IMR-90 (cell line): Measurements from ENCODE around the gene FOXP1. TPM values are rescaled to one million over a fixed set of nuclear protein-coding genes. Genes with fewer than 3 reads are reported as not detected.

Source experiments
- ATAC-seq: fragments of 200-7000 bp; cut with Tn5 transposase; 2 replicates; pipeline ENCODE4 v1.9.1; 2020; ENCODE audit warnings: low read depth, mild to moderate bottlenecking, moderate library complexity
- BruUV-seq: library from RNA; stranded (reverse); fragments of 400-500 nt; replicated peaks from 2 replicates; lab custom pipeline; 2021; lab: Mats Ljungman, UMichigan
- CTCF ChIA-PET: fragments of 300-600 bp; formaldehyde crosslinking; extraction: SDS; loops from one replicate; lab custom pipeline; 2021; ENCODE audit warnings: antibody characterized with exemption; lab: Yijun Ruan, JAX
- POLR2A ChIA-PET: fragments of 300-600 bp; sonication (Branson Sonifier 250); formaldehyde crosslinking; loops from one replicate; lab custom pipeline; 2022; ENCODE audit warnings: antibody characterized with exemption; ENCODE audit not compliant: unreplicated experiment; lab: Charles Lee
- DNase-seq: peaks from one replicate; pipeline ENCODE4 v3.0.0; 2013
- H2AFZ ChIP-seq: replicated peaks from 2 replicates; pipeline ENCODE3; 2013; ENCODE audit warnings: low read length, mild to moderate bottlenecking; ENCODE audit not compliant: poor library complexity
- H2AK5ac ChIP-seq: 2 replicates; pipeline ENCODE4 v1.6.1; 2013; ENCODE audit warnings: low read depth, low read length, inconsistent platforms
- H2AK9ac ChIP-seq: replicated peaks from 2 replicates; pipeline ENCODE3; 2013; ENCODE audit warnings: mild to moderate bottlenecking, low read depth, low read length, moderate library complexity; ENCODE audit not compliant: poor library complexity
- H2BK120ac ChIP-seq: 2 replicates; pipeline ENCODE4 v1.6.1; 2013; ENCODE audit warnings: low read depth, low read length, inconsistent platforms
- H2BK15ac ChIP-seq: 3 replicates; pipeline ENCODE4 v1.6.1; 2013; ENCODE audit warnings: low read depth, low read length, inconsistent platforms
- H2BK20ac ChIP-seq: 2 replicates; pipeline ENCODE4 v1.6.1; 2013; ENCODE audit warnings: low read depth, mild to moderate bottlenecking, inconsistent platforms, low read length, moderate library complexity
- H2BK5ac ChIP-seq: 2 replicates; pipeline ENCODE4 v1.6.1; 2013; ENCODE audit warnings: mild to moderate bottlenecking, low read depth, low read length, inconsistent platforms; ENCODE audit not compliant: poor library complexity, severe bottlenecking
- H3K14ac ChIP-seq: replicated peaks from 2 replicates; pipeline ENCODE4 v1.6.1; 2013; ENCODE audit warnings: low read depth, low read length, inconsistent platforms
- H3K18ac ChIP-seq: 2 replicates; pipeline ENCODE4 v1.6.1; 2013; ENCODE audit warnings: low read depth, low read length, control low read depth
- H3K23ac ChIP-seq: 2 replicates; pipeline ENCODE4 v1.6.1; 2013; ENCODE audit warnings: low read depth, low read length, inconsistent platforms
- H3K27ac ChIP-seq: 2 replicates; pipeline ENCODE4 v1.5.1; 2013; ENCODE audit warnings: mild to moderate bottlenecking, control low read depth, low read length; ENCODE audit not compliant: insufficient read depth
- H3K27me3 ChIP-seq: 2 replicates; pipeline ENCODE4 v1.6.1; 2013; ENCODE audit warnings: low read length; ENCODE audit not compliant: control insufficient read depth, insufficient read depth
- H3K36me3 ChIP-seq: 2 replicates; pipeline ENCODE4 v1.6.1; 2013; ENCODE audit warnings: low read length, mixed read lengths; ENCODE audit not compliant: control insufficient read depth, insufficient read depth
- H3K4ac ChIP-seq: 2 replicates; pipeline ENCODE4 v1.6.1; 2013; ENCODE audit warnings: low read depth, low read length, inconsistent platforms
- H3K4me1 ChIP-seq: 2 replicates; pipeline ENCODE4 v1.6.1; 2013; ENCODE audit warnings: low read length, mixed read lengths; ENCODE audit not compliant: control insufficient read depth, insufficient read depth
- H3K4me2 ChIP-seq: 2 replicates; pipeline ENCODE4 v1.6.1; 2013; ENCODE audit warnings: low read depth, mild to moderate bottlenecking, control low read depth, low read length, moderate library complexity
- H3K4me3 ChIP-seq: 2 replicates; pipeline ENCODE4 v1.5.1; 2013; ENCODE audit warnings: low read depth, mild to moderate bottlenecking, control low read depth, low read length, moderate library complexity; ENCODE audit not compliant: insufficient read depth
- H3K56ac ChIP-seq: 2 replicates; pipeline ENCODE4 v1.6.1; 2013; ENCODE audit warnings: low read length, inconsistent platforms; ENCODE audit not compliant: insufficient read depth; ENCODE audit errors: extremely low read depth
- H3K79me1 ChIP-seq, 2 experiments: 2 replicates each; pipeline ENCODE4 v1.6.1; 2013; ENCODE audit warnings: low read length in 2 of 2, inconsistent platforms in 1 of 2, low read depth in 1 of 2
- H3K9ac ChIP-seq: 2 replicates; pipeline ENCODE4 v1.6.1; 2013; ENCODE audit warnings: low read depth, low read length, control low read depth
- H3K9me1 ChIP-seq: 2 replicates; pipeline ENCODE4 v1.6.1; 2013; ENCODE audit warnings: low read length, inconsistent platforms; ENCODE audit not compliant: insufficient read depth
- H3K9me3 ChIP-seq: 2 replicates; pipeline ENCODE4 v1.6.1; 2013; ENCODE audit warnings: low read length; ENCODE audit not compliant: control insufficient read depth, insufficient read depth
- H4K20me1 ChIP-seq: 2 replicates; pipeline ENCODE4 v1.6.1; 2013; ENCODE audit warnings: low read length, inconsistent platforms; ENCODE audit not compliant: insufficient read depth
- H4K5ac ChIP-seq: 2 replicates; pipeline ENCODE4 v1.6.1; 2013; ENCODE audit warnings: mild to moderate bottlenecking, low read depth, low read length, control low read depth
- H4K8ac ChIP-seq, 2 experiments: 2 replicates each; pipeline ENCODE4 v1.6.1; 2013; ENCODE audit warnings: low read depth in 2 of 2, low read length in 2 of 2, control low read depth in 1 of 2, inconsistent platforms in 1 of 2
- H4K91ac ChIP-seq: 2 replicates; pipeline ENCODE4 v1.6.1; 2013; ENCODE audit warnings: low read depth, low read length, inconsistent platforms; ENCODE audit not compliant: insufficient read depth
- BHLHE40 ChIP-seq: fragments of 150-350 bp; IDR thresholded peaks from 2 replicates; pipeline ENCODE4 v1.6.1; 2016; ENCODE audit warnings: mild to moderate bottlenecking, low read depth, low read length
- CHD1 ChIP-seq: IDR thresholded peaks from 2 replicates; pipeline ENCODE4 v1.6.1; 2012; ENCODE audit warnings: low read depth, low read length, improper control_type of control experiment
- FOS ChIP-seq: fragments of 150-350 bp; IDR thresholded peaks from 2 replicates; pipeline ENCODE4 v1.6.1; 2016; ENCODE audit warnings: low read depth, low read length
- MAFK ChIP-seq: IDR thresholded peaks from 2 replicates; pipeline ENCODE4 v1.6.1; 2012; ENCODE audit warnings: low read depth, low read length, improper control_type of control experiment
- MAZ ChIP-seq: IDR thresholded peaks from 2 replicates; pipeline ENCODE4 v1.6.1; 2012; ENCODE audit warnings: low read depth, mild to moderate bottlenecking, low read length, improper control_type of control experiment, moderate library complexity, borderline replicate concordance
- POLR2A ChIP-seq: IDR thresholded peaks from 2 replicates; pipeline ENCODE4 v1.6.1; 2012; ENCODE audit warnings: mild to moderate bottlenecking, low read depth, low read length
- RAD21 ChIP-seq: IDR thresholded peaks from 2 replicates; pipeline ENCODE4 v1.6.1; 2012; ENCODE audit warnings: low read length, improper control_type of control experiment
- RCOR1 ChIP-seq: IDR thresholded peaks from 2 replicates; pipeline ENCODE4 v1.6.1; 2012; ENCODE audit warnings: mild to moderate bottlenecking, low read length, improper control_type of control experiment; ENCODE audit not compliant: insufficient replicate concordance
- RFX5 ChIP-seq: IDR thresholded peaks from 2 replicates; pipeline ENCODE4 v1.8.0; 2012; ENCODE audit warnings: low read depth, mild to moderate bottlenecking, low read length, moderate library complexity
- SMC3 ChIP-seq: fragments of 150-350 bp; IDR thresholded peaks from 2 replicates; pipeline ENCODE4 v1.6.1; 2016; ENCODE audit warnings: low read depth, mild to moderate bottlenecking, antibody characterized with exemption, low read length, moderate library complexity
- USF2 ChIP-seq: fragments of 150-350 bp; IDR thresholded peaks from 2 replicates; pipeline ENCODE4 v1.6.1; 2017; ENCODE audit warnings: mild to moderate bottlenecking, antibody characterized with exemption, low read length, low read depth
- WGBS, 2 experiments: methylation state at CpG; one replicate each; pipeline versions ENCODE4 v1.1.5 to v1.1.7; 2013; ENCODE audit warnings: missing lambda C conversion rate in 2 of 2; ENCODE audit not compliant: insufficient read length in 1 of 2; ENCODE audit errors: extremely low coverage in 2 of 2; 5-methylcytosine and 5-hydroxymethylcytosine counted together
- dilution Hi-C: fragments of 300-500 bp; cut with HindIII; formaldehyde crosslinking; loops from one replicate; pipeline ENCODE4 v1.14.3; 2018; ENCODE audit warnings: low sequenced_read_pairs; ENCODE audit not compliant: unreplicated experiment
- in situ Hi-C: fragments of 300-500 bp; cut with MboI; formaldehyde crosslinking; loops from 3 replicates; pipeline ENCODE4 v1.14.3; 2019; ENCODE audit warnings: low sequenced_read_pairs, inconsistent platforms, mixed read lengths
- intact Hi-C: fragments of 100-400 bp; cut with micrococcal nuclease; formaldehyde crosslinking; loops from 2 replicates; pipeline ENCODE4 v1.10.0; 2022
- polyA plus RNA-seq, 3 experiments: library from polyadenylated mRNA; depleted of rRNA; stranded (reverse); fragments of >200 nt; gene quantifications; 2 replicates each; pipeline ENCODE4 v1.2.3, GENCODE V29; 2012; ENCODE audit warnings: low replicate concordance in 1 of 3
- total RNA-seq: library from RNA; depleted of rRNA; stranded (reverse); fragments of >200 nt; gene quantifications from 2 replicates; pipeline ENCODE4 v1.2.3, GENCODE V29; 2012
- TF ChIP-seq, protein P1 (sequence below): conservative IDR thresholded peaks from 2 replicates; pipeline ENCODE4 v1.5.1; 2012; ENCODE audit warnings: mild to moderate bottlenecking, low read depth, low read length, improper control_type of control experiment

Gene FOXP1
- total and polyA plus RNA-seq, 2 of the 4 experiments (the other 2 are of a cell fraction): 37.0 to 132 TPM

GRCh38 chr3:71570546-71570945 lies 13.0 kb downstream of the FOXP1 start:
- Histone ChIP-seq H2BK120ac (no peak overlapping the region), H3K18ac (no peak overlapping the region; the same call in 1 of the 2 replicates), H3K56ac (no peak overlapping the region), H3K36me3 (peaks cover 7% of the 10 kb centered on the region; the same call in 1 of the 2 replicates), H4K5ac (no peak overlapping the region), H2BK5ac (no peak overlapping the region), H2AK9ac (no peak overlapping the region), H3K27ac (no peak overlapping the region), H3K9me3 (no peaks in the 10 kb centered on the region), H3K79me1 (peaks cover 12 to 48% of the 10 kb centered on the region in 2 experiments; a peak in 3 of 4 replicates), H3K27me3 (no peaks in the 10 kb centered on the region), H3K4ac (no peak overlapping the region), H4K20me1 (no peaks in the 10 kb centered on the region), H2BK15ac (no peak overlapping the region), H2BK20ac (no peak overlapping the region), H3K9ac (no peak overlapping the region), H3K4me1 (no peaks in the 10 kb centered on the region; the same call in 1 of the 2 replicates), H3K4me2 (no peak overlapping the region), H3K9me1 (no peaks in the 10 kb centered on the region), H4K91ac (no peak overlapping the region), H2AK5ac (no peak overlapping the region), H3K4me3 (no peak overlapping the region), H3K14ac (no peak overlapping the region), H3K23ac (no peak overlapping the region), H2AFZ (no peak overlapping the region), H4K8ac (no peak overlapping the region)
- intact Hi-C loops: no loop called here
- in situ Hi-C loops: no loop called here
- ChIA-PET POLR2A (no interaction called here), CTCF (no interaction called here)
- dilution Hi-C loops: no loop called here
- no CpG with 5 or more reads among the region's 3 CpGs for WGBS, 2 experiments
- DNase-seq (no peak), ATAC-seq (no peak)
- no peak for TF ChIP-seq POLR2A
- TF ChIP-seq BHLHE40: no peak
- TF ChIP-seq RAD21: no peak
- no peak for TF ChIP-seq SMC3
- TF ChIP-seq MAZ: no peak
- TF ChIP-seq, protein P1, sequence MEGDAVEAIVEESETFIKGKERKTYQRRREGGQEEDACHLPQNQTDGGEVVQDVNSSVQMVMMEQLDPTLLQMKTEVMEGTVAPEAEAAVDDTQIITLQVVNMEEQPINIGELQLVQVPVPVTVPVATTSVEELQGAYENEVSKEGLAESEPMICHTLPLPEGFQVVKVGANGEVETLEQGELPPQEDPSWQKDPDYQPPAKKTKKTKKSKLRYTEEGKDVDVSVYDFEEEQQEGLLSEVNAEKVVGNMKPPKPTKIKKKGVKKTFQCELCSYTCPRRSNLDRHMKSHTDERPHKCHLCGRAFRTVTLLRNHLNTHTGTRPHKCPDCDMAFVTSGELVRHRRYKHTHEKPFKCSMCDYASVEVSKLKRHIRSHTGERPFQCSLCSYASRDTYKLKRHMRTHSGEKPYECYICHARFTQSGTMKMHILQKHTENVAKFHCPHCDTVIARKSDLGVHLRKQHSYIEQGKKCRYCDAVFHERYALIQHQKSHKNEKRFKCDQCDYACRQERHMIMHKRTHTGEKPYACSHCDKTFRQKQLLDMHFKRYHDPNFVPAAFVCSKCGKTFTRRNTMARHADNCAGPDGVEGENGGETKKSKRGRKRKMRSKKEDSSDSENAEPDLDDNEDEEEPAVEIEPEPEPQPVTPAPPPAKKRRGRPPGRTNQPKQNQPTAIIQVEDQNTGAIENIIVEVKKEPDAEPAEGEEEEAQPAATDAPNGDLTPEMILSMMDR: no peak
- TF ChIP-seq RCOR1: no peak
- TF ChIP-seq RFX5: no peak
- TF ChIP-seq CHD1: no peak
- TF ChIP-seq USF2: no peak
- no peak for TF ChIP-seq MAFK
- no peak for TF ChIP-seq FOS
- BruUV-seq: no TSS peak
